GM13977 (cell line): ENCODE results near the gene SRRM1.
"Not testable (repeated sequence)": the region's sequence is repeated elsewhere in the genome, so short reads cannot be mapped to it uniquely, and the experiment has no call there.

Experiments used
- DNase-seq: peaks from one replicate; pipeline ENCODE4 v3.0.0; 2012; ENCODE audit warnings: low spot score
- CTCF ChIP-seq: IDR thresholded peaks from 2 replicates; pipeline ENCODE4 v1.5.1; 2012; ENCODE audit warnings: mild to moderate bottlenecking, control low read depth; ENCODE audit not compliant: insufficient read depth; ENCODE audit errors: extremely low read depth, missing control alignments
- in situ Hi-C: fragments of 300-500 bp; cut with MboI; formaldehyde crosslinking; loops from one replicate; pipeline ENCODE4 v1.12.0; 2022; ENCODE audit warnings: low sequenced_read_pairs, low pct_unique_long_range_greater_than_20kb, mixed read lengths, inconsistent platforms; ENCODE audit not compliant: unreplicated experiment

Gene SRRM1

GRCh38 chr1:24692351-24692980 is 49.4 kb downstream of the SRRM1 start:
- DNase-seq, result no peak
- no peak for TF ChIP-seq CTCF
- in situ Hi-C loops, result no loop called here

- in situ Hi-C loops, result no loop called here
- no peak for TF ChIP-seq CTCF
- no peak for DNase-seq
Observed at GRCh38 chr1:24693827-24694379, 50.8 kb downstream of the SRRM1 start.

GRCh38 chr1:24694380-24694843 is 51.3 kb downstream of the SRRM1 start:
- in situ Hi-C loops, result no loop called here
- peak; percentile 64 for DNase-seq
- TF ChIP-seq CTCF, result no peak

- DNase-seq, result no peak
- in situ Hi-C loops, result no loop called here
- no peak for TF ChIP-seq CTCF
Observed at GRCh38 chr1:24695202-24695974, 52.3 kb downstream of the SRRM1 start.

GRCh38 chr1:24696041-24696755 is 53.1 kb downstream of the SRRM1 start:
- TF ChIP-seq CTCF, result no peak
- no peak for DNase-seq
- in situ Hi-C loops, result no loop called here

GRCh38 chr1:24696756-24697330 is 53.7 kb downstream of the SRRM1 start:
- TF ChIP-seq CTCF, result no peak
- in situ Hi-C loops, result no loop called here
- no peak for DNase-seq

- in situ Hi-C loops, DNase-seq: not testable (repeated sequence)
Observed at GRCh38 chr1:24697453-24698001, 54.4 kb downstream of the SRRM1 start.

GRCh38 chr1:24698326-24698725 is 55.2 kb downstream of the SRRM1 start:
- in situ Hi-C loops, DNase-seq: not testable (repeated sequence)
